GM10248 (cell line): Measurements from ENCODE around the gene DNAJC6.

Source experiments
- CTCF ChIA-PET: fragments of 300-600 bp; sonication (Branson Sonifier 250); formaldehyde crosslinking; extraction: SDS; loops from one replicate; lab custom pipeline; 2021; ENCODE audit warnings: antibody characterized with exemption; lab: Yijun Ruan, JAX
- POLR2A ChIA-PET: fragments of 350-650 bp; sonication (Branson Sonifier 250); formaldehyde crosslinking; extraction: SDS; loops from one replicate; lab custom pipeline; 2020; ENCODE audit warnings: antibody characterized with exemption; lab: Yijun Ruan, JAX
- DNase-seq: peaks from one replicate; pipeline ENCODE4 v3.0.0; 2012; ENCODE audit errors: extremely low spot score
- TF ChIP-seq, protein P1 (sequence below): IDR thresholded peaks from 2 replicates; pipeline ENCODE4 v1.5.1; 2012; ENCODE audit warnings: mild to moderate bottlenecking, low read depth; ENCODE audit errors: extremely low read depth, missing control alignments, control extremely low read depth

The DNAJC6 gene

DNA sequence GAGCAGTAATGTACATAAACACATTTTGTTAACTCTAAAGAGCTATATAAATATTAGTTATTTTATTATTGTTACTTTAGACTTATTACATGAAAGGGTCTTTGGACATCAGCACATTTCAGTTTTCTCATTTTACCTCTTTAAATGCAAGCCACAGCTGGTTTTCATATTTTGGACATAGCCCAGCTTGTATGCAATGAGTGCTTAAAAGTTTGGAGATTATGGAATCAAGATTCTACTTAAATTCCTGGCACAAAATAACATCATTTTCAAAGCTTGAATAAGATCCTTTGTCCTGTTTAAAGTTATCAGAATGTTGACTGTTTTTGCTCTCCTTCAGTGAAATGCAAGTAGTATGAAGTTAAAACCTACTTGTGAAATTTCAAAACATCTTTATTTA is 95.6 kb downstream of the DNAJC6 start:
- no peak for DNase-seq
- TF ChIP-seq, protein P1, sequence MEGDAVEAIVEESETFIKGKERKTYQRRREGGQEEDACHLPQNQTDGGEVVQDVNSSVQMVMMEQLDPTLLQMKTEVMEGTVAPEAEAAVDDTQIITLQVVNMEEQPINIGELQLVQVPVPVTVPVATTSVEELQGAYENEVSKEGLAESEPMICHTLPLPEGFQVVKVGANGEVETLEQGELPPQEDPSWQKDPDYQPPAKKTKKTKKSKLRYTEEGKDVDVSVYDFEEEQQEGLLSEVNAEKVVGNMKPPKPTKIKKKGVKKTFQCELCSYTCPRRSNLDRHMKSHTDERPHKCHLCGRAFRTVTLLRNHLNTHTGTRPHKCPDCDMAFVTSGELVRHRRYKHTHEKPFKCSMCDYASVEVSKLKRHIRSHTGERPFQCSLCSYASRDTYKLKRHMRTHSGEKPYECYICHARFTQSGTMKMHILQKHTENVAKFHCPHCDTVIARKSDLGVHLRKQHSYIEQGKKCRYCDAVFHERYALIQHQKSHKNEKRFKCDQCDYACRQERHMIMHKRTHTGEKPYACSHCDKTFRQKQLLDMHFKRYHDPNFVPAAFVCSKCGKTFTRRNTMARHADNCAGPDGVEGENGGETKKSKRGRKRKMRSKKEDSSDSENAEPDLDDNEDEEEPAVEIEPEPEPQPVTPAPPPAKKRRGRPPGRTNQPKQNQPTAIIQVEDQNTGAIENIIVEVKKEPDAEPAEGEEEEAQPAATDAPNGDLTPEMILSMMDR: no peak
- ChIA-PET CTCF (interaction anchor here (1.4 to 2.2 kb wide), 2 partner anchors 12 to 283 kb away, joined by 3 to 10 read pairs; no protein-coding TSS in a partner anchor), POLR2A (no interaction called here)

DNA sequence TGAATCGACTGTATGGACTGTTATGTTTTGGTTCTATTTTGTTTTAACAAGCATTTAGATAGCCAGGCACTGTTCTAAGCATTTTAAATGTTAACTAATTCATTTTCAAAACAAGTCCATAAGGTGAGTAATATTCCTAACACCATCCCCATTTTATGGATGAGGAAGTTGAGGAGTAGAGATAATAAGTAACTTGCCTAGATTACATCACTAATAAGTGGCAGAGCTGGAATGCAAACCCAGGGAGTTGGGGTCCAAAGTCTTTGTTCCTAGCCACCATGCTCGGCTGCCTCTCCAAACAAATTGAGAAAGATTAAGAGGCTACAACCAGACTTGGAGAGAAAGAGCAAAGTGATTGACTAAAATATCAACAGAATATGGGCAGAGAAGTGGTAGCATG is 98.5 kb downstream of the DNAJC6 start:
- ChIA-PET POLR2A (no interaction called here), CTCF (no interaction called here)
- TF ChIP-seq, protein P1: no peak
- no peak for DNase-seq

DNA sequence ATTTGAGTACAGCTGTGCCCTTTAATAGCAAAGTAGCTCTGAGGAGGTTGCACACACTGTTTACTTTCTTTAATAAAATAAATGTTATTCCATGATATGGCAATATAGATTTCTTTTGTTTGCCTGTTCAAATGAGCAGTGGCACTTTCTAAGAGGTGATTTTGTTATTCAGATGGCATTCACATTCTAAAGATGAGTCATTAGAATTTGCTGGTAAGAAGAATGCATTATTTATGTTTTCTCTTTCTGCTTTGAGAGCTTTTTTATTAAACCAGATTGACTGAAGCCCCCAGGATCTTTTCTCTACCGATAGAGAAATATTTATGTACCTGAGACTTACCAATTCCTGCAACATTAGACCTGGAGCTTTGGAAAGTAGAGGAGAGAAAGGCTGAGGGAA is 100.0 kb downstream of the DNAJC6 start:
- ChIA-PET POLR2A (no interaction called here), CTCF (interaction anchor here (1.2 kb wide), 1 partner anchor 12 kb away, joined by 4 read pairs; no protein-coding TSS in a partner anchor)
- no peak for DNase-seq
- TF ChIP-seq, protein P1: no peak

DNA sequence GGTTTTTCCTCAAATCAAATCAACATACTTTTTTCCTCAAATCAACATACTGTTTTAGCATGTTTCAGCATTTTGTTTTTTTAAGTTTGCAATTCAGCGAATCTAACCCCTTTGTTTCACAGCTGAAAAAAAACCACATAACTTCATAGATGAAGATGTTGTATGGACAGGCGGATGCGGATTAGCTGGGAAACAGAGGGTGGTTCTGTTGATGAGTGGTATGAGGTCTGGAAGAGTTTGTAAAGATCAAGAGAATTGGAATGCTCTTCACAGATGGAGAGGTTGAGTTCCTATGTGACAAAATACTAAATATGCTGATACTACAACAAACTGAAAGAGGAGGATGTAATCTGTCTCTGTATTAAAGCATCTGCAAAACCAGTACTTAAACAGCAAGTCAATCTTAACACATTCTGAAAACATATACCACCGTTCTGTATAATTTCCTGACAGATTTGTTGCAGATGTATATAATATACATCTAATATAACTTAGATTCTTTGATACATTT is 100.5 kb downstream of the DNAJC6 start:
- POLR2A ChIA-PET: no interaction called here
- DNase-seq: no peak
- TF ChIP-seq, protein P1: no peak
- CTCF ChIA-PET: interaction anchor here (1.2 kb wide), 1 partner anchor 13 kb away, joined by 4 read pairs; no protein-coding TSS in a partner anchor

DNA sequence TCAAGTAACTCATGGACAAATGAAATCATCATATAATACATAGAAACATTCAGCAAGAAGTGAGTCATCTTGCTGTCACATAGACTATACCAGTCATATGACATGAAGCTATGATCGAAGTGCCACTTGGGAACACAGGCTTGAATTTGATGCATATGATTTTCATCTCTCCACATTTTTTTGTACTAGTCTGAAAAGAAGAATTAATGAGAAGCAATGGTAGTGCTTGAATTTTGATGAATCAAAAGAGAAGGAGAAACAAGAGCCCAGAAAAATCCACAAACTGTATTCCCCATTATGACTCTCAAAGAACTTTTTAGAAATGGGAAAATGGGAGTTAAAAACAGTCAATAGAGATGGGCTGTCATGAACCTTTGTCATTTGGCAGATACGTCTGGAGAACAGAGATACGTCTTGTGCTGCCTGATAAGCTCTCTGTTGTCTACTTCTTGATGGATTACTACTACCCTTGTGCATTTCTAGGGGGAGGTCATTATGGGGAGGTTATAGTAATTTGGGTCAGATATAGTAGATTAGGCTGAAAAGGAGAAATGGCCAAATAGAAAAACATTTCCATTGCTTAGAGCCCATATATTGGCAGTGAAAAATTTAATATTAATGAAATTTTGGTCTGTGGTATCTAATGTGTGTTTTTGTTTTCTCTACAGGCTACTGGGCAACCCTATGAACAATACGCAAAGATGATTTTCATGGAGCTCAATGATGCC is 103.1 kb downstream of the DNAJC6 start:
- DNase-seq: no peak
- ChIA-PET CTCF (interaction anchor here (1.1 to 1.7 kb wide), 3 partner anchors 9 to 203 kb away, joined by 3 to 5 read pairs (median 3); no protein-coding TSS in a partner anchor), POLR2A (no interaction called here)
- TF ChIP-seq, protein P1: no peak

DNA sequence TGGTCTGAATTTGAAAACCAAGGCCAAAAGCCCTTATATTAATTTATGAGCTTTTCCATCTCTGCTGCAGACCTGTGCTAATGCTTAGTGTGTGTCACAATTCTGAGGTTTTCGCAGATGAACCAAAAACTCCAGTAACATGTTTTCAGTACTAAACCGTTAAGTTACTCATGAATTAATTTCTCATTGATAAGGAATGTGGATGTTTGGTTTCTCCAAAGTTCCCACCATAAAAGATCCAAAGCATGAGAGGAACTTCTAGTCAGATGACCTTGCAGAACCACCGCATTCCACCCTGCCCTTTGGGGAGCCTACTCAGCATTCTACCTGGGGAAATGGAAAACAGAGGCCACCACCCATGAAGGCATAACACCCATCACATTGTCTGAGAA is 103.6 kb downstream of the DNAJC6 start:
- ChIA-PET POLR2A (no interaction called here), CTCF (interaction anchor here (1.1 to 1.7 kb wide), 3 partner anchors 10 to 204 kb away, joined by 3 to 5 read pairs (median 3); no protein-coding TSS in a partner anchor)
- DNase-seq: no peak
- TF ChIP-seq, protein P1: no peak
